HFFc6 (cell line): ENCODE results near the gene PSMB10. TPM values are rescaled to one million over a fixed set of nuclear protein-coding genes. Genes with fewer than 3 reads are reported as not detected.
A peak's percentile ranks its signal among the peaks of the same experiment; 100 is the strongest.

Experiments used
- DNase-seq: peaks from one replicate; pipeline ENCODE4 v3.0.0-alpha.2; 2018
- H3K27ac Mint-ChIP-seq: 2 replicates; pipeline ENCODE4 v1.8.0; 2020; ENCODE audit warnings: mild to moderate bottlenecking, mixed read lengths
- H3K27me3 Mint-ChIP-seq: 2 replicates; pipeline ENCODE4 v1.8.0; 2021; ENCODE audit warnings: mild to moderate bottlenecking, moderate library complexity, mixed read lengths; ENCODE audit not compliant: insufficient read depth
- H3K36me3 Mint-ChIP-seq: 2 replicates; pipeline ENCODE4 v1.8.0; 2021; ENCODE audit warnings: low read depth, mixed read lengths
- H3K4me1 Mint-ChIP-seq: 2 replicates; pipeline ENCODE4 v1.8.0; 2020; ENCODE audit warnings: low read depth, mixed read lengths
- H3K4me3 Mint-ChIP-seq: 2 replicates; pipeline ENCODE4 v1.8.0; 2020; ENCODE audit warnings: mild to moderate bottlenecking, moderate library complexity, mixed read lengths
- H3K9me3 Mint-ChIP-seq: 2 replicates; pipeline ENCODE4 v1.8.0; 2020; ENCODE audit warnings: mild to moderate bottlenecking, mixed read lengths
- total RNA-seq, 6 experiments: library from RNA; stranded (reverse); fragmentation: NEBNext Ultra II Directional; extraction: Animal tissue kit (Norgen Biotek cat#: 25700); gene quantifications; 2 replicates in 1 of 6; 3 replicates in 5 of 6; pipeline ENCODE4 v1.2.3, GENCODE V29; 2021
- TF ChIP-seq, protein P1 (sequence below): fragments of 200-600 bp; sonication (generic); IDR thresholded peaks from 2 replicates; pipeline ENCODE4 v1.5.0; 2021; ENCODE audit warnings: antibody characterized with exemption, mild to moderate bottlenecking

Gene PSMB10
- total RNA-seq, 6 experiments from 2014 or later: 36.3 to 49.7 (median 40.0) TPM

DNA sequence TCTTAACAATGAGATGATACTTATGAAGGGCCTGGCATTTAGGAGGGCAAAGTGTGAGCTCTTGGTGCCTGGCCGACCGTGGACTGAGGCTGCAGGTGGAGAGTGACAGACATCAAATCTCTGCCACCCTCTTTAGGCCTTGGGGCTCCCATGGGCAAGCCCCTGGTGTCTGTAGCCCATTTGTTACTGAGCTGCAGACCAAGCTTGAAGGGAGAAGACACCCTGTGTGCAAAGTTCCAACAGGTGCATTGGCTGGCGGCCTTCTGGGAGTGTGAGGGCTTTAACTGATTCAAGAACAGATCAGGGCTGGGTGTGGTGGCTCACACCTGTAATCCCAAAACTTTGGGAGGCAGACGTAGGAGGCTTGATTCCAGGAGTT lies 4.2 kb downstream of the PSMB10 start:
- H3K36me3 Mint-ChIP-seq: no peaks in the 10 kb centered on the region
- H3K4me1 Mint-ChIP-seq: peaks cover 28% of the 10 kb centered on the region
- H3K4me3 Mint-ChIP-seq: no peak overlapping the region
- TF ChIP-seq, protein P1, sequence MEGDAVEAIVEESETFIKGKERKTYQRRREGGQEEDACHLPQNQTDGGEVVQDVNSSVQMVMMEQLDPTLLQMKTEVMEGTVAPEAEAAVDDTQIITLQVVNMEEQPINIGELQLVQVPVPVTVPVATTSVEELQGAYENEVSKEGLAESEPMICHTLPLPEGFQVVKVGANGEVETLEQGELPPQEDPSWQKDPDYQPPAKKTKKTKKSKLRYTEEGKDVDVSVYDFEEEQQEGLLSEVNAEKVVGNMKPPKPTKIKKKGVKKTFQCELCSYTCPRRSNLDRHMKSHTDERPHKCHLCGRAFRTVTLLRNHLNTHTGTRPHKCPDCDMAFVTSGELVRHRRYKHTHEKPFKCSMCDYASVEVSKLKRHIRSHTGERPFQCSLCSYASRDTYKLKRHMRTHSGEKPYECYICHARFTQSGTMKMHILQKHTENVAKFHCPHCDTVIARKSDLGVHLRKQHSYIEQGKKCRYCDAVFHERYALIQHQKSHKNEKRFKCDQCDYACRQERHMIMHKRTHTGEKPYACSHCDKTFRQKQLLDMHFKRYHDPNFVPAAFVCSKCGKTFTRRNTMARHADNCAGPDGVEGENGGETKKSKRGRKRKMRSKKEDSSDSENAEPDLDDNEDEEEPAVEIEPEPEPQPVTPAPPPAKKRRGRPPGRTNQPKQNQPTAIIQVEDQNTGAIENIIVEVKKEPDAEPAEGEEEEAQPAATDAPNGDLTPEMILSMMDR: no peak; the same call in 1 of the 2 replicates
- no peak overlapping the region for H3K27ac Mint-ChIP-seq
- H3K9me3 Mint-ChIP-seq: peaks cover 8% of the 10 kb centered on the region; the same call in 1 of the 2 replicates
- no peak for DNase-seq
- peaks cover 30% of the 10 kb centered on the region for H3K27me3 Mint-ChIP-seq

DNA sequence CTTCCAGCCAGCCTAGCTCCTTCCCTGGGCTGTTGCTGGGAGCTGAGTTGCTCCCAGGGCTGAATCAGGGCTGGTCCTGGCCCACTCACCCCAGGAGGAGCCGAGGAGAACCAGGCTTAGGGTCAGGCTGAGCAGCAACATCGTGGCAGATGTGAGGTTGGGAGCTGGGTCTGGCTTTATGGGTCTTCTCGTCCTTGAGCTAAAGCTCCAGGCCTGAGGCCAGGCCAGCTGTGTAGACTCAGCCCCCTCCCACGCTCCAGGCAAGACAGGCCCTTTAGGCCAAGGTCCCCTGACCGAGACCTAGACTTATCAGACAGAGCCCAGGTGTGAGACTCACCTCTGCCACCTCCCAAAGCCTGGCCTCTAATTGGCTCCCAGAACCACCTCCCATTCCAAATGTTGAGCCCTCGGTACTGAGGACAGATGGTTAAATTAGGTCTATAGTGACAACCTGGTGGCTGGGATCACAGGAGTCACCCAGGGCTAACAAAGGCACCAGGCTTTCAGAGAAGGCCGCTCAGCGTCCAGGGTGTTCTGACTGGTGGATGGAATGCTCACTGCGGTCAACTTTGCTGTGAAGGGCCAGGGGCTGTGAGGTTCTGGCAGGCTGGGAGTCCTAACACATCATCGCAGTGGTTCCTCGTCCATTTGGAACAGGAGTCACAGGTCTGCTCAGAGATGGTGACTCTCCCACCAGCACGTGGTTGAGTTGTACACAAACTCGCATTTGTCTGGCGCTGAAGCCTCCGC lies 4.8 kb downstream of the PSMB10 start, which contains the start of gene CTRL:
TSS of gene CTRL (minus strand) at position 151 of the 750 bp plus-strand sequence. CDS start at position 141, 10 bp downstream.
- peaks cover 22% of the 10 kb centered on the region for H3K4me1 Mint-ChIP-seq
- peaks cover 27% of the 10 kb centered on the region for H3K27me3 Mint-ChIP-seq
- peaks cover 8% of the 10 kb centered on the region; the same call in 1 of the 2 replicates for H3K9me3 Mint-ChIP-seq
- H3K36me3 Mint-ChIP-seq: no peaks in the 10 kb centered on the region
- TF ChIP-seq, protein P1: peak; percentile 62
- no peak for DNase-seq
- no peak within 1 kb of the TSS for H3K27ac Mint-ChIP-seq
- no peak within 1 kb of the TSS for H3K4me3 Mint-ChIP-seq

DNA sequence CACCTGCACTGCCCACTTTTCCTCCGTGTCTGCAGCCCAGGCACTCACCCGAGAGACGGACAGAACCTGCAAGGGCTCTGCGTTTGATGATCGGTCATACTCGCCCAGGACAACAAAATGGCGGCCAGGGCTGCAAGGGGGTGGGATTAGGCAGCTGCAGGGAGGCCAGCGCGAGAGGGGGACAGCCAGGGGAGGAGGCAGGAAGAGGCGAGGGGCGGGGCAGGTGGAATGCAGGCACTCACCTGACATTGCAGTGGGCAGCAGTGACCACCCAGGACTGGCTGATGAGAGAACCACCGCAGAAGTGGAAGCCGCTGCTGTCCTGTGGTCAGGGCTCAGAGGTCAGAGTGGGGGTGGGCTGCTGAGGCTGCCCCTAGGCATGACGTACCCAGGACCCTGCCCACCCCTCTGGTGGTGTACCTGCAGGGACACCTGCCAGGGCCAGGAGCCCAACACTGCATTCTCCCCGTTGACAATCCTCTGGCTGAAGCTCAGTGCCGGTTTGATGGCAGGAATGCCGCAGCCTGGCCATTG lies 5.9 kb downstream of the PSMB10 start:
- H3K27me3 Mint-ChIP-seq: peaks cover 17% of the 10 kb centered on the region
- TF ChIP-seq, protein P1: no peak
- no peak for DNase-seq
- peaks cover 20% of the 10 kb centered on the region for H3K4me1 Mint-ChIP-seq
- H3K36me3 Mint-ChIP-seq: no peaks in the 10 kb centered on the region
- no peak overlapping the region for H3K4me3 Mint-ChIP-seq
- H3K9me3 Mint-ChIP-seq: peaks cover under 1% of the 10 kb centered on the region; the same call in 1 of the 2 replicates
- no peak overlapping the region for H3K27ac Mint-ChIP-seq

DNA sequence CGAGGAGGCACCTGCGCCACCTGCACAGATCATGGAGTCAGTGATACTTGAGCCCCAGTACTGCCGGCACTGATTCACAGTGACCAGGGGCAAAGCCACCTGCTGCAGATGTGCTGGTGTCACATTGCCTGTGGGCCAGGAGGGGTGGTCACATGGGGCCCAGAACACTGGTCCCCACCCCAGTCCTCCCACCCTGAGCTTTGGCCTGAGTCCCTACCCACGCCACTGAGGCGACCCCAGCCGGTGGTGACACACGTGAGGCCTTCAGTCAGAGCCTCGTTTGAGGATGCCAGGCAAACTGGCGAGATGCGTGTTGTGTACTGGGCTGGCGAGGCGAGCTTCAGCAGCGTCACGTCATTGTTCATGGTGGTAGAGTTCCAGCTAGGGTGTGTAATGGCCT lies 6.5 kb downstream of the PSMB10 start:
- DNase-seq: no peak
- no peak overlapping the region for H3K27ac Mint-ChIP-seq
- H3K4me1 Mint-ChIP-seq: peaks cover 15% of the 10 kb centered on the region
- no peak overlapping the region for H3K4me3 Mint-ChIP-seq
- peaks cover 12% of the 10 kb centered on the region for H3K27me3 Mint-ChIP-seq
- H3K36me3 Mint-ChIP-seq: no peaks in the 10 kb centered on the region
- TF ChIP-seq, protein P1: no peak
- no peaks in the 10 kb centered on the region for H3K9me3 Mint-ChIP-seq

DNA sequence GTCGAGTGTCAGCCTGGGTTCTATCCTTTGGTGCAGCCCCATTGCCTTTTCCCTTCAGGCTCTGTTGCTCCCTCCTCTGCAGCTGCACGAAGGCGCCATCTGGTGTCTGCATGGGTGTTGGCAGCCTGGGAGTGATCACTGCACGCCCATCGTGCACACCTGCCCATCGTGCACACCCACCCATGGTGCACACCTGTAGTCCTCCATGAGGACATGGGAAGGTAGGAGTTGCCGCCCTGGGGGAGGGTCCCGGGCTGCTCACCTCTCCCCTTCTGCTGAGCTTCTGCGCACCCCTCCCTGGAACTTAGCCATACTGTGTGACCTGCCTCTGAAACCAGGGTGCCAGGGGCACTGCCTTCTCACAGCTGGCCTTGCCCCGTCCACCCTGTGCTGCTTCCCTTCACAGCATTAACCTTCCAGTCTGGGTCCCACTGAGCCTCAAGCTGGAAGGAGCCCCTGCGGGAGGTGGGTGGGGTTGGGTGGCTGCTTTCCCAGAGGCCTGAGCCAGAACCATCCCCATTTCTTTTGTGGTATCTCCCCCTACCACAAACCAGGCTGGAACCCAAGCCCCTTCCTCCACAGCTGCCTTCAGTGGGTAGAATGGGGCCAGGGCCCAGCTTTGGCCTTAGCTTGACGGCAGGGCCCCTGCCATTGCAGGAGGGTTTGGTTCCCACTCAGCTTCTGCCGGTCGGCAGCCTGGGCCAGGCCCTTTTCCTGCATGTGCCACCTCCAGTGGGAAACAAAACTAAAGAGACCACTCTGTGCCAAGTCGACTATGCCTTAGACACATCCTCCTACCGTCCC lies 7.9 kb downstream of the PSMB10 start:
- Mint-ChIP-seq H3K27me3 (no peaks in the 10 kb centered on the region; the same call in 1 of the 2 replicates), H3K4me3 (no peak overlapping the region), H3K27ac (no peak overlapping the region), H3K9me3 (no peaks in the 10 kb centered on the region), H3K4me1 (peaks cover under 1% of the 10 kb centered on the region), H3K36me3 (no peaks in the 10 kb centered on the region)
- peak; percentile 49 for DNase-seq
- TF ChIP-seq, protein P1: peak; percentile 85
